GM08714 (cell line): ENCODE data around the gene HELZ2.
"Not testable (repeated sequence)": the region's sequence is repeated elsewhere in the genome, so short reads cannot be mapped to it uniquely, and the experiment has no call there.

Experiments used
- H3K4me3 ChIP-seq: fragments of 200-500 bp; sonication (Bioruptor generic); 2 replicates; pipeline ENCODE4 v1.5.1; 2014; ENCODE audit warnings: mild to moderate bottlenecking, low read length, inconsistent platforms
- ZNF274 ChIP-seq: IDR thresholded peaks from 2 replicates; pipeline ENCODE4 v1.6.1; 2012; ENCODE audit warnings: mild to moderate bottlenecking, low read depth, low read length

Gene HELZ2, protein sequence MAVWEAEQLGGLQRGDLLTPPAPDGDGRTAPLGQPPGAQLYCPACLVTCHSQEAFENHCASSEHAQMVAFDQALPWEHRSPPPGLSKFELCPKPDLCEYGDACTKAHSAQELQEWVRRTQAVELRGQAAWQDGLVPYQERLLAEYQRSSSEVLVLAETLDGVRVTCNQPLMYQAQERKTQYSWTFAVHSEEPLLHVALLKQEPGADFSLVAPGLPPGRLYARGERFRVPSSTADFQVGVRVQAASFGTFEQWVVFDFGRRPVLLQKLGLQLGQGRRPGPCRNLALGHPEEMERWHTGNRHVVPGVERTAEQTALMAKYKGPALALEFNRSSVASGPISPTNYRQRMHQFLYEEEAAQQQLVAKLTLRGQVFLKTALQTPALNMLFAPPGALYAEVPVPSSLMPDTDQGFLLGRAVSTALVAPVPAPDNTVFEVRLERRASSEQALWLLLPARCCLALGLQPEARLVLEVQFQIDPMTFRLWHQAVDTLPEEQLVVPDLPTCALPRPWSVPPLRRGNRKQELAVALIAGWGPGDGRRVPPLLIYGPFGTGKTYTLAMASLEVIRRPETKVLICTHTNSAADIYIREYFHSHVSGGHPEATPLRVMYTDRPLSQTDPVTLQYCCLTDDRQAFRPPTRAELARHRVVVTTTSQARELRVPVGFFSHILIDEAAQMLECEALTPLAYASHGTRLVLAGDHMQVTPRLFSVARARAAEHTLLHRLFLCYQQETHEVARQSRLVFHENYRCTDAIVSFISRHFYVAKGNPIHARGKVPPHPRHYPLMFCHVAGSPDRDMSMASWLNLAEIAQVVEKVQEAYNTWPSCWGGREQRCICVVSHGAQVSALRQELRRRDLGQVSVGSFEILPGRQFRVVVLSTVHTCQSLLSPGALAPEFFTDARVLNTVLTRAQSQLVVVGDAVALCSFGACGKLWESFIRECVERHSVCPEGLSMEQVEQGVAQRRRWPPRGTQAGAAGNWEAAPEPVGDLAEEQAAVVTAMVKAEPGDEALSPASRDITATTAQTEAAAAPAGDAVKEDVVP (N-terminal part only)

DNA sequence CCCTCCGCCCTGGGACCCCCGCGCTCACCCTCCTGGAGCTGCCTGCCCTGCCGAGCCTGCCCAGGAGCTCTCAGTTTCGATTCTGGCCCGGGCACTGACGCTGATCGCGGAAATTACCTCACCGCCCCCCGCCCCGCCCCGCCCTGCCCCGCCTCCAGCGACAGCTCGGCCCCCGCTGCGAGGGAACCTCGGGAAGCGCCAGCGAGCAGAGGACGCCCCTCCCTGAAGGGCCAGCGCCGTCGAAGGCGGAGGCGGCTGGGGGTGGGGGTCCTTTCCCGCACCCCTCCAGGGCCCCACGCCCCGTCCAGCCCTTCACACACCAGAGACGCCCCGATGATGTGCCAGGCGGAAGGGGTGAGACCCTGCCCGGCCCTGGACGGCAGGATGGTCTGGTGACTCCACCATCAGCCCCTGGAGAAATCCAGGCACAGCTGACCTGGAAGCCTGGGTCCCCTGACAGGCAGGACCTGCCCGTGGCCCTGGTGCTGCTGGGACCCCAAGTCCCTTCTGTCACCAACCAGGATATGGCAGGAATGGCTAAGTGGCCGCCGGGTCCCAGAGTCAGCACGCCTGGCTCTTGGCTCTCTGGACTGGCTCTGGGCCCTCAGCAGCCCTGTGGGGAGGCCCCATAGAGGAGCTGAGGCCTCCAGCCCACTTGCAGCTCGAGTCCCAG lies at the start of gene HELZ2:
TSS of gene HELZ2 (minus strand) at position 84 of the 673 bp plus-strand sequence. CDS start 1,854 bp downstream, outside the sequence.
- peak within 1 kb of the TSS; percentile 95 for H3K4me3 ChIP-seq
- TF ChIP-seq ZNF274 = no peak

DNA sequence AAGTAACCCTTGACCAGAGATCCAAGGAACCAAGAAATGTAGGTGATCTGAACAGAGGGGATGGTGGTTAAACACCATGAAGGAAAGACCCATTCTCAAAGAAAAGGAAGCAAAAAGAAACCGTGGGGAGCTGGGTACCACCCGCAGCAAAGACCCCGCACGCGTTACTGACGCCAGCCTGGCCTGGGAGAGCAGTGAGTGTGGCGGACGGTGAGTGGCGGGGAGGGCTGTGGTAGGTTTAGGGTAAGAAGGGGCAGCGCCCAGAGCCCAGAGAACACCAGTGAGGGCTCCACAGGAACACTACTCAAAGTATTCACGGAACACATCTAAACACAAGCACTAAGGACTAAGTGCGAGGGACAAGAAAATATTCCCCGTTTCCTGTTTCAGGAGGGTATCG lies 48.7 kb upstream of the HELZ2 start:
- no peak overlapping the region for H3K4me3 ChIP-seq
- TF ChIP-seq ZNF274 = no peak

DNA sequence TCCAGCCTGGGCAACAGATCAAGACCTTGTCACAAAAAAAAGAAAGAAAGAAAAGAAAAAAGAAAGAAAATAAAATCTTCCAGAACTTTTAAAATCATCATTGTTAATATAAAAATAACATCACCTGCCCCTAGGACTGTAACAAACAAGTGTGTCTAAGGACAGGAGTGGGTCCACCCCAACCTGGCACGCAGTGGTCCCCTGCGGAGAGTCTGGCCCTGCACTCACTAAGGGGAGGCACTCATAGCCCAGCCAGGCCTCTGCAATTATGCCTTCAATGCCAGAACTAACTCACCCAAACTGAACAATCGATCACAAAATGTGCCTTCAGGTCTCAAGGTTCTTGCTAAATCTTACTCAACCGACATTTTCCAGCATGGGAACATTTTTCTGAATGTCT lies 48.1 kb upstream of the HELZ2 start:
- no peak for TF ChIP-seq ZNF274
- H3K4me3 ChIP-seq = no peak overlapping the region

DNA sequence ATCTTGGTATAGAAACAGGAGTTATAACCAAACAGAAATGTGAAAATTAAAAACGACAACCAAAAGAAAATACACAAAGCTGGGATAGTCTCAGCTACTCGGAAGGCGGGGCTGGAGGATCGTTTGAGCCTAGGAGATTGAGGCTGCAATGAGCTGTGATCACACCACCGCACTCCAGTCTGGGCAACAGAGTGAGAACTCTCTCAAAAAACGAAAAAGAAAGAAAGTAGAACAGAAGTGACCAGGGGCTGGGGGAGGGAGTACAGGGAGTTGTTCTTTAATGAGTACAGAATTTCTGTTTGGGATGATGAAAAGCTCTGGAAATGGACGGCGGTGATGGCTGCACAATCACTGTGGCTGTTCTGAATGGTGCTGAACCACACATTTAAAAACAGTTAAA lies 47.0 kb upstream of the HELZ2 start:
- no peak overlapping the region for H3K4me3 ChIP-seq
- no peak for TF ChIP-seq ZNF274

DNA sequence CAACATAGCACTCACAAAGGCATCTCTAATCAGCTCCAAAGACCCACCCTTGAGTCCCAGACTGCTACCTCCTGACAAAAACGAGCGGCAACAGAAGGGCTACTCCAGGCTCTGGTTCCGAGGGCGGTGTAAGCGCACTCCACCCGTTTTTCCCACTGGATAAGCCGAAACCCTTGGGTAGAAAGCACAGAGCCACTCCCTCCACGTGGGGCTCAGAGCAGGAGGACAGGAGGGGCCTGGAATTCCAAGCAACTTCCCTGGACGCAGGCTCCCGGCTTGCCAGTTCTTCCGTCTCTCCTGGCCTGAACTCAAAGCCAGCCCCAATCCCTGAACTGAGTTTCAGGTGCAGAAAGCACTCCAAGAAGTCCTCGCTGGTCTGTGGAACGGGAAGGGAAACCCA lies 45.5 kb upstream of the HELZ2 start:
- TF ChIP-seq ZNF274 = no peak
- no peak overlapping the region for H3K4me3 ChIP-seq

DNA sequence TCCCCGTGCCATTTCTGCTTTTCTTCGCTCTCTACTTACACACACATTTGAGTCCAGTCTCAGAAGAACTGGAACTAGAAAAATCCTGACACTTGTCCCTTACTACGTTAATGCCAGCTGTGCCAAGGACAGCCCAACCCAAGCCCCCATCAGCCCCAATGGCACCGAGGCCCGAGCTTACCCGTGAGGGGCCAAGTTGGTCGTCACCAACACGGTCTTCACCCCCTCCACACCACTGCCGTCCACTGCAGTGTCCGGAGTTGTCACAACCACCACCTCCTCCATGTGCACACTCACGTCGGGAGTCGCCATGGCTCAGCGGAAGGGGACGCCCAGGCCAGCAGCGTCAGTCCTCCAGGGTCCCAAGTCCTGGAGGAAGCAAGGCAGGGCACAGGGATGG lies 45.0 kb upstream of the HELZ2 start:
- H3K4me3 ChIP-seq = no peak overlapping the region
- TF ChIP-seq ZNF274 = no peak

DNA sequence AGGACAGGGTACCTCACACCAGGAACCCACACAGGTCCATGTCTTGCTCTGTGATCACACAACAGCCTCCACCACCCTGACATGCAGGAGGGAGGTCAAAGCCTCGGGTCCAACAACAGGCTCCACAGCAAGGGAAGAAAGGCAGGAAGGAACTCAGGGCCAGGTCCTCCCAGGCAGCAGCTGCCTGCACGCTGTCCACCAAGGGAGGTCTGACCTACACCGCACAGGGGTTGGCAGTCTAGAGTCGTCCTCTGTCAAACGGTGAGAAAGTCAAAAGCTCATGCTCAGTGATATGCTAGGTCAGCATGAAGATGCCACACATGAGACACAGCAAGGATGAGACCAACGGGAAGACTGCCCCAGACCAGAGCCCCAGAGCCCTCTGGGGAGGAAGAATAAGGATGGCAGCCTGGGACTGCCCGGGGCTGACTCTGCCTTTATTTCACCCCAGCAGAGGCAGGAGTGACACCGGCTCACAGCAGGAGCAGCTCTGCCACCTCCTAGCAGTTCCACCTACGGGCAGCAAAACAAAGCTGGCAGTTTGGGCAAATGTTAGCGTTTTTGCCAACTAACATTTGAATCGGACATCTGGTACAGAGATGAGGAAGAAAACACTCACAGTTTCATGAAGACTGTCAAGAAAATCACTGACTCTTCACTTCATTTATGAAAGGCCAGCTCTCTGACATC lies 44.4 kb upstream of the HELZ2 start:
- TF ChIP-seq ZNF274 = no peak
- H3K4me3 ChIP-seq = no peak overlapping the region

DNA sequence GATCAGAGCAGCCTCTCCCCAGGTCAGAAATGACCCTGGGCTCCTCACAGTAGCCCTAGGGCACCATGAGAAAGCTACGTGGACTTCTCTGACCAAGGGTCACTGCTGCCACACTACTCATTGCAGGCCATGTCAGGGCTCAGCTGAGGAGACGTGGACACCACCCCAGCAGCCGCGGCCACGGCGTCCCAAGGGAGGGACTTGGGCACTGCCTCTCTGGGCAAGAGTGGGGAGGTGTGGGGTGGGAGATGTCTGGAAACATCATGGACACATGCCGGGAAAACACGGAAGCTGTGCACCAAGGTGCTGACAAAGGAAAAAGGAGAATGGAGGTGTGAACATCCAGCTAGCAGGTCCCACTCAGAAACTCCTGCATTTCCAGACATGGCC lies 43.8 kb upstream of the HELZ2 start:
- no peak for TF ChIP-seq ZNF274
- H3K4me3 ChIP-seq = no peak overlapping the region

DNA sequence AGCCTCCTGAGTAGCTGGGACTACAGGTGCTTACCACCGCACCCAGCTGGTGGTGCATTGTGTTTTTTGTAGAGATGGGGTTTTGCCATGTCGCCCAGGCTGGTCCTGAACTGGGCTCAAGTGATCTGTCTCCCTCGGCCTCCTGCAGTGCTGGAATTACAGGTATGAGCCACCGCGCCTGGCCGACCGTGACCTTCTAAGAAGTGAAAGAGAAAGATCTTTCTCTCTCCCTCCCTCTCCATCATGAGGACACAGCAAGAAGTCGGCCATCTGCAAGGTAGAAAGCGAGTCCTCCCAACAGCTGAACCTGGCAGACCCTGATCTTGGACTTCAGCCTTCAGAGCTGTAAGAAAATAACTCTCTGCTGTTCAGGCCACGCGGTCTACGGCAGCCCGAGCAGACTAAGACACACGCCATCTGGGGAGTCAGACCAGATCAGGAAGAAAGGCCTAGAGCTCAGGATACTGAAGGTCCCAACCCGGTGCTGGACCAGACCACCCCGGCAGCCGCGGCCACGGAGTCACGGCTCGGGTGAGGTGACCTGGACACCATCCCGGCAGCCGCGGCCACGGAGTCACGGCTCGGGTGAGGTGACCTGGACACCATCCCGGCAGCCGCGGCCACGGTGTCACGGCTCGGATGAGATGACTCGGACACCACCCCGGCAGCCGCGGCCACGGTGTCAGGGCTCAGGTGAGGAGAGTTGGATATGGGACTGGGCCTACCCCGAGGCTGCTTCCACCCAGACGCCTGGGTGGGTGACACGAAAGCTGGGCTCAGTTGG lies 43.2 kb upstream of the HELZ2 start:
- TF ChIP-seq ZNF274 = no peak
- no peak overlapping the region for H3K4me3 ChIP-seq

DNA sequence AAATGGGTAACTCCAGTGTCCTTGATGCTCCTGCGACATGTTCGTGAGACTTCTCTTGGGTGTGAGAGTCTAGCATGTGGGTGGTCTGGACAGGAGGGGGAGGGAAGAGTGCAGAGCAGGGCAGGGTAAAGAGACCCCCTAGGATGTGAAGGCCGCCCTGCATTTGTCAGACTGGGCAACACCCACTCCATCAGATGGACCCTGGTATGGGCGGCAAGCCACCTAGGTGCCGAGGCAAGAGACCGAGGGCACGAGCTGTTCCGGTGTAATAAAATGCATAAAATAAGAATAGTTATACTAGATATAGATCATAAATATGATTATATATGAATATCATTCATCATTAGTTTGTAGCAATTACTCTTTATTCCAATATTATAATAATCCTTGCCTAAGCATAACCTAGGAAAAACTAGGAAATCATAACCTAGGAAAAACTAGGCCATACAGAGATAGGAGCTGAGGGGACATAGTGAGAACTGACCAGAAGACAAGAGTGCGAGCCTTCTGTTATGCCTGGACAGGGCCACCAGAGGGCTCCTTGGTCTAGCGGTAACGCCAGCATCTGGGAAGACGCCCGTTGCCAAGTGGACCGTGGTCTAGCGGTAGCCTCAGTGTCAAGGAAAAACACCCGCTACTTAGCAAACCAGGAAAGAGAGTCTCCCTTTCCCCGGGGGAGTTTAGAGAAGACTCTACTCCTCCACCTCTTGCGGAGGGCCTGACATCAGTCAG lies 40.0 kb upstream of the HELZ2 start:
- H3K4me3 ChIP-seq = not testable (repeated sequence)

DNA sequence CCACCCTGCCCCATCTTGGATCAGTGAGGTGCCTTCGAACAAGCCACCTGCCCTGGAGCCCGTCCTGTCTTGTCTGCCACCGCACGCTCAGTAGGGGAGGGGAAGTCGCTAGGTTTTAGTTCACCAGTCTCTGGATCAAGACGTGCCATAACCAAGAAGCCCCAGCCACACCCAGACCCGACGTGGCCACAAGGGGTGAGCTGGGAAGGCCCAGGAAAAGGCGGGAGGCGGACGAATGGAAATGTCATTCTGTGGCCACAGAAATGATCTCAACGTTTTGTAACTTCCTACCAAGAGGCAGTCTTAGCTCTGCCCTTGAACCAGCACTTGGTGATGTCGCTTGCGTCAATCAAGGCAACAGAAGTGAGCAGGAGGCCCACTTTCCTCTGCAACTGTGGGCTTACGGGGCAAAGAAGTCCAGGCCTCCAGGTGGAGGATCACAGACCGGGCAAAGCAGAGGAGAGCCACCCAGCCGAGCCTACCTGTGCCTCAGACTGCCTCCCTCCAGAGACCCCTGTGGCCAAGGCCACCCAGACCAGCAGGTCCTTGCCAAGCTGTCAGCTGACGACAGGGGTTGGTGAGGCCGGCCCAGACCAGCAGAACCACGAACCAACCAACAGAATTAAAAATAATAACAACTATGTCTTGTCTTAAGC lies 38.4 kb upstream of the HELZ2 start:
- no peak for TF ChIP-seq ZNF274
- no peak overlapping the region for H3K4me3 ChIP-seq

DNA sequence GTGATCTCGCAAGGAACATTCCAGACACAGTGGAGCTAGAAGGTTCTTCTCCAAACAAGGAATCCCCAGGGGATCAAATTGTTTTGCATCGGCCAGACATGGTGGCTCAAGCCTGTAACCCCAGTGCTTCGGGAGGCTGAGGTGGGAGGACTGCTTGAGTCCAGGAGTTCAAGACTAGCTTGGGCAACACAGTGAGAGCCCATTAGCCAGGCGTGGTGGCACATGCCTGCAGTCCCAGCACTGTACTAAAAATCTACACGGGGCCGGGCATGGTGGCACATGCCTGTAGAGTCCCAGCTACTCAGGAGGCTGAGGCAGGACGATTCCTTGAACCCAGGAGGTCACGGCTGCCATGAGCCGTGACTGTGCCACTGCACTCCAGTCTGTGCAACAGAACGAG lies 37.6 kb upstream of the HELZ2 start:
- TF ChIP-seq ZNF274 = no peak
- H3K4me3 ChIP-seq = no peak overlapping the region
